CD4-positive, CD25-positive, alpha-beta regulatory T cell (primary cell): ENCODE data around the gene C12orf56. TPM values are rescaled to one million over a fixed set of nuclear protein-coding genes. Genes with fewer than 3 reads are reported as not detected.

Experiments used
- ATAC-seq, 2 donors: fragments of 150-1000 bp; cut with Tn5 transposase; one replicate each; pipeline ENCODE4 v1.10.0; 2021; ENCODE audit warnings: low read depth in 2 of 2, moderate number of reproducible peaks in 2 of 2, moderate library complexity in 1 of 2
- DNase-seq, 3 donors: peaks; one replicate each; pipeline versions ENCODE4 v3.0.0 to v3.0.0-alpha.2; 2012 to 2022; ENCODE audit warnings: mixed read lengths in 1 of 3
- H3K27ac ChIP-seq: one replicate; pipeline ENCODE4 v1.7.0; 2013; ENCODE audit warnings: mild to moderate bottlenecking, low read length; ENCODE audit not compliant: insufficient read depth, poor library complexity, severe bottlenecking
- H3K27me3 ChIP-seq: one replicate; pipeline ENCODE4 v1.7.0; 2013; ENCODE audit warnings: low read length; ENCODE audit not compliant: control insufficient read depth, insufficient read depth
- H3K36me3 ChIP-seq: one replicate; pipeline ENCODE4 v1.7.0; 2013; ENCODE audit warnings: mild to moderate bottlenecking, low read length, moderate library complexity; ENCODE audit not compliant: control insufficient read depth, insufficient read depth
- H3K4me1 ChIP-seq: 2 replicates; pipeline ENCODE4 v1.7.0; 2013; ENCODE audit warnings: mild to moderate bottlenecking, low read length; ENCODE audit not compliant: insufficient read depth, control insufficient read depth, poor library complexity, severe bottlenecking
- H3K4me3 ChIP-seq: one replicate; pipeline ENCODE4 v1.7.0; 2013; ENCODE audit warnings: low read depth, mild to moderate bottlenecking, low read length, moderate library complexity
- H3K9me3 ChIP-seq, 2 experiments: 1 replicate in 1 of 2; 2 replicates in 1 of 2; pipeline ENCODE4 v1.7.0; 2013; ENCODE audit warnings: low read length in 2 of 2, mild to moderate bottlenecking in 1 of 2, moderate library complexity in 1 of 2; ENCODE audit not compliant: control insufficient read depth in 2 of 2
- H3K27ac Mint-ChIP-seq, 3 donors: one replicate each; pipeline ENCODE4 v1.8.0; 2020 to 2022; ENCODE audit warnings: mild to moderate bottlenecking in 3 of 3, mixed read lengths in 3 of 3, moderate library complexity in 2 of 3
- H3K27me3 Mint-ChIP-seq: one replicate; pipeline ENCODE4 v1.8.0; 2022; ENCODE audit warnings: mild to moderate bottlenecking, mixed read lengths
- H3K36me3 Mint-ChIP-seq: one replicate; pipeline ENCODE4 v1.8.0; 2020; ENCODE audit warnings: mixed read lengths
- H3K4me1 Mint-ChIP-seq, 4 donors: one replicate each; pipeline ENCODE4 v1.8.0; 2020 to 2022; ENCODE audit warnings: mixed read lengths in 4 of 4, mild to moderate bottlenecking in 1 of 4
- H3K4me3 Mint-ChIP-seq, 4 donors: one replicate each; pipeline ENCODE4 v1.8.0; 2020 to 2022; ENCODE audit warnings: mild to moderate bottlenecking in 4 of 4, mixed read lengths in 4 of 4, moderate library complexity in 3 of 4
- H3K9me3 Mint-ChIP-seq, 7 donors: one replicate each; pipeline ENCODE4 v1.8.0; 2020 to 2022; ENCODE audit warnings: mixed read lengths in 7 of 7, mild to moderate bottlenecking in 3 of 7, moderate library complexity in 2 of 7
- polyA plus RNA-seq, 4 donors: library from polyadenylated mRNA; unstranded; fragments of 300-500 nt; fragmentation: Illumina TruSeq; gene quantifications; one replicate each; pipeline ENCODE4 v1.2.3, GENCODE V29; 2021
- total RNA-seq: library from RNA; stranded (reverse); gene quantifications from one replicate; pipeline ENCODE4 v1.2.3, GENCODE V29; 2022

The C12orf56 gene
- total and polyA plus RNA-seq, 5 donors from 2014 or later = 0.15 TPM; not detected in 4

DNA sequence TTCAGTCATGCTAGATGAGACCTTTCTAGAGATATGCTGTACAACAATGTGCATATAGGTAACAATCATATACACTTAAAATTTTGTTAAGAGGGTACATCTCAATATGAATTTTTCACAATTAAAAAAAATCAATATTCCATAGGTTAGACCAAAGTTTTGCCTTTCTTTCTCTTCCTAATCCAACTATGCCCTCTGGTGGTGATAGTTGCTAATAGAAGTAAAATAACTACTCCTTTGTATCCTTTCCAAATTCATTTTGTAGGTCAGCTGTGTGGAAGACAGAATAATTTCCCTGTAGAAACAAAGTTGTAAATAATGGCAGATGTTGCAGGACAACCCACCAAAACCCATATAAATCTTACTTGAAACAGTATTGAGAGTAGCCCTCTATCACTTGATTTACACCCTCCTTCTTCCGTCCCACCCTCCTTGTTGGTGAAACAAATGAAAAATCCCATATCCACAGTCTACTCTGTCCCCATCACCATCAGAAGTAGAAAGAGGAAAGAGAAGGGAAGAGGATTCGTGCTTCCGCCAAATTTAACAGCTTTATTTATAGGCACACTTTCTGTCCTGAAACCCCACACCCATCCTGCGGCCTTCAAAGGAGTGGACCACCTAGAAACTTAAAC, 134.3 kb downstream of the C12orf56 start:
- Histone ChIP-seq H3K27me3 (no peaks in the 10 kb centered on the region), H3K4me3 (no peak overlapping the region), H3K27ac (no peak overlapping the region), H3K9me3 (no peaks in the 10 kb centered on the region), H3K4me1 (no peaks in the 10 kb centered on the region), H3K36me3 (no peaks in the 10 kb centered on the region)
- peak in 2 of 3 donors; percentile 55 to 57 for DNase-seq
- H3K27me3 Mint-ChIP-seq = peaks cover 4% of the 10 kb centered on the region
- peaks cover 0 to 2% (median 0%) of the 10 kb centered on the region in 4 donors for H3K4me1 Mint-ChIP-seq
- H3K36me3 Mint-ChIP-seq = no peaks in the 10 kb centered on the region
- no peak overlapping the region for H3K4me3 Mint-ChIP-seq
- no peak overlapping the region for H3K27ac Mint-ChIP-seq
- H3K9me3 Mint-ChIP-seq = no peaks in the 10 kb centered on the region
- ATAC-seq = no peak

- Histone ChIP-seq H3K27me3 (no peaks in the 10 kb centered on the region), H3K36me3 (no peaks in the 10 kb centered on the region), H3K4me3 (no peak overlapping the region), H3K27ac (no peak overlapping the region), H3K9me3 (no peaks in the 10 kb centered on the region), H3K4me1 (no peaks in the 10 kb centered on the region)
- no peaks in the 10 kb centered on the region for H3K36me3 Mint-ChIP-seq
- ATAC-seq (no peak), DNase-seq (no peak)
- peaks cover 0 to 2% (median 0%) of the 10 kb centered on the region in 4 donors for H3K4me1 Mint-ChIP-seq
- H3K9me3 Mint-ChIP-seq = no peaks in the 10 kb centered on the region
- H3K27me3 Mint-ChIP-seq = peaks cover 4% of the 10 kb centered on the region
- no peak overlapping the region for H3K4me3 Mint-ChIP-seq
- H3K27ac Mint-ChIP-seq = no peak overlapping the region
Observed at GRCh38 chr12:64255249-64255648, 135.3 kb downstream of the C12orf56 start.

GRCh38 chr12:64253356-64253755, 137.2 kb downstream of the C12orf56 start:
- no peaks in the 10 kb centered on the region for H3K36me3 Mint-ChIP-seq
- Histone ChIP-seq H3K36me3 (no peaks in the 10 kb centered on the region), H3K4me3 (no peak overlapping the region), H3K27me3 (peaks cover 2% of the 10 kb centered on the region), H3K9me3 (no peaks in the 10 kb centered on the region), H3K4me1 (no peaks in the 10 kb centered on the region), H3K27ac (no peak overlapping the region)
- DNase-seq (no peak), ATAC-seq (no peak)
- H3K9me3 Mint-ChIP-seq = no peaks in the 10 kb centered on the region
- H3K4me1 Mint-ChIP-seq = peaks cover 0 to 2% (median 0%) of the 10 kb centered on the region in 4 donors
- peaks cover 4% of the 10 kb centered on the region for H3K27me3 Mint-ChIP-seq
- H3K4me3 Mint-ChIP-seq = no peak overlapping the region
- no peak overlapping the region for H3K27ac Mint-ChIP-seq

DNA sequence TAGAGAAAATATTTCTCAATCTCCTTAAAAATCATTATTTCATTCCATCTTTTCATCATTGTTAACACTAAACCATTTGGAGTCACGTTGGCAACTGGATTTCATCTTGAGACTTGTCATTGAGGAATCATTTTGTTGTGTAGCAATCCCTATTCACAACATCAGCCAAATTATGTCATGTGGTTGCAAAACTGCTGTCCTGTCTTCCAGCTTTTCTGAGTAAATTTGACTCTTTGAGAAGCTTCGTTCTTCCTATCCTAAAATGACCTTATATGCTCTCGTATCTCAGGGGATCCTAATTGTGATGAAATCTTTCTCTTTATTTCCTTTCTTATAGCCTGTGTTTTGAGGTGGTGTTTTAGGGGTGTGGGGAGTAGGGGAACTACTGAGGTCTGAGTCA, 137.9 kb downstream of the C12orf56 start:
- Mint-ChIP-seq H3K27ac (peak overlapping the region in 2 of 3 donors; percentile 15 to 74), H3K4me1 (peaks cover 0 to 2% (median 0%) of the 10 kb centered on the region in 4 donors), H3K36me3 (no peaks in the 10 kb centered on the region), H3K4me3 (no peak overlapping the region), H3K9me3 (no peaks in the 10 kb centered on the region), H3K27me3 (peaks cover 4% of the 10 kb centered on the region)
- Histone ChIP-seq H3K27ac (no peak overlapping the region), H3K9me3 (no peaks in the 10 kb centered on the region), H3K4me1 (no peaks in the 10 kb centered on the region), H3K27me3 (peaks cover 2% of the 10 kb centered on the region), H3K36me3 (no peaks in the 10 kb centered on the region), H3K4me3 (no peak overlapping the region)
- DNase-seq (no peak), ATAC-seq (no peak)

DNA sequence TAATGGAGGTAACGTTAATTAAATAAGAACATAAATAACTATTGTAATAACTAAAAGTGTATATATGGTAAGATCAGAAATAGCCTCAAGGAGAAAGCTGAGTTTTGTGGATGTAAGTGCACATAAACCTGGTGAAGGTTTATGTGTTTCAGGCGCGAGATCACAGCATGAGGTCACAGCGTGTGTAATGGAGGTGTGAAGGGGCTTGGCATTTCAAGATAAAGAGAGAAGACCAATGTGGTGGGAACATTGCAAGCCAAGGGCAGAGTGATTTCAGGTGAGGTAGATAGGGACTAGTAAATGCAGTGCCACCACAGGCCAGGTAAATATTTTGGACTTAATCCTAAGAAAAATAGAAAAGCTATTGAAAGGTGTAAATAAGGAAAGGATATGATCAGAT, 146.7 kb downstream of the C12orf56 start:
- Histone ChIP-seq H3K4me1 (no peaks in the 10 kb centered on the region), H3K27me3 (peaks cover 3% of the 10 kb centered on the region), H3K4me3 (no peak overlapping the region), H3K27ac (no peak overlapping the region), H3K36me3 (no peaks in the 10 kb centered on the region), H3K9me3 (no peaks in the 10 kb centered on the region)
- H3K4me1 Mint-ChIP-seq = no peaks in the 10 kb centered on the region
- H3K4me3 Mint-ChIP-seq = no peak overlapping the region
- H3K27ac Mint-ChIP-seq = no peak overlapping the region
- H3K36me3 Mint-ChIP-seq = no peaks in the 10 kb centered on the region
- ATAC-seq = no peak
- peaks cover 0 to 2% (median 0%) of the 10 kb centered on the region in 7 donors for H3K9me3 Mint-ChIP-seq
- DNase-seq = no peak
- H3K27me3 Mint-ChIP-seq = peaks cover 18% of the 10 kb centered on the region

DNA sequence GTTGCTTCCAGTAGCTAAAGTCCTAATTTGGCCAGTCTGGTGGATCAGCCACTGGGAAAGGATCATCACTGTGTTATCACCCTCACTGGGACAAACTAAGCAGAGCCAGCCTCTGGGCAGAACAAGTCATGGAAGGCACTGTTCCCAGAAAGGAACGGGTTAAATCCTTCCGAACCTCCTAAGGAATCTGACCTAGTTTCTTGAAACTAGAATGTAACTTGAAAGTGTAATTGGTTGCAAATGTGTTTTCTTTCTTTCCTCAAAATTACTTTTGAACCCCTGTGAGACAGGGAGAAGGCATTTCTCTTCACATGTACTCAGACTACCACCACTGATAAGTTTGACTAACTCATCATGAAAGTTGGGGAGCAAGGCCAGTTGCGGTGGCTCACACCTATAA, 149.8 kb downstream of the C12orf56 start:
- ATAC-seq (no peak), DNase-seq (no peak)
- no peak overlapping the region for H3K27ac Mint-ChIP-seq
- Histone ChIP-seq H3K4me3 (no peak overlapping the region), H3K36me3 (no peaks in the 10 kb centered on the region), H3K4me1 (no peaks in the 10 kb centered on the region), H3K27ac (no peak overlapping the region), H3K27me3 (peaks cover 8% of the 10 kb centered on the region), H3K9me3 (no peaks in the 10 kb centered on the region)
- peaks cover 0 to 2% (median 0%) of the 10 kb centered on the region in 4 donors for H3K4me1 Mint-ChIP-seq
- peaks cover 0 to 2% (median 0%) of the 10 kb centered on the region in 7 donors for H3K9me3 Mint-ChIP-seq
- peaks cover 23% of the 10 kb centered on the region for H3K27me3 Mint-ChIP-seq
- no peaks in the 10 kb centered on the region for H3K36me3 Mint-ChIP-seq
- no peak overlapping the region for H3K4me3 Mint-ChIP-seq

- H3K9me3 Mint-ChIP-seq = peaks cover 0 to 4% (median 0%) of the 10 kb centered on the region in 7 donors
- no peaks in the 10 kb centered on the region for H3K36me3 Mint-ChIP-seq
- DNase-seq (no peak), ATAC-seq (no peak)
- Histone ChIP-seq H3K4me3 (no peak overlapping the region), H3K4me1 (no peaks in the 10 kb centered on the region), H3K27me3 (peaks cover 10% of the 10 kb centered on the region), H3K9me3 (no peaks in the 10 kb centered on the region), H3K27ac (no peak overlapping the region), H3K36me3 (no peaks in the 10 kb centered on the region)
- H3K27me3 Mint-ChIP-seq = peaks cover 38% of the 10 kb centered on the region
- peaks cover 0 to 2% (median 0%) of the 10 kb centered on the region in 4 donors for H3K4me1 Mint-ChIP-seq
- no peak overlapping the region for H3K27ac Mint-ChIP-seq
- no peak overlapping the region for H3K4me3 Mint-ChIP-seq
Observed at GRCh38 chr12:64237382-64237781, 153.2 kb downstream of the C12orf56 start.

GRCh38 chr12:64236549-64236948, 154.0 kb downstream of the C12orf56 start:
- H3K9me3 ChIP-seq = no peaks in the 10 kb centered on the region
- H3K27me3 ChIP-seq = peaks cover 13% of the 10 kb centered on the region
- Mint-ChIP-seq H3K27me3 (peaks cover 32% of the 10 kb centered on the region), H3K9me3 (peaks cover 0 to 4% (median 0%) of the 10 kb centered on the region in 7 donors), H3K27ac (no peak overlapping the region), H3K4me3 (no peak overlapping the region), H3K36me3 (no peaks in the 10 kb centered on the region), H3K4me1 (peaks cover 0 to 2% (median 0%) of the 10 kb centered on the region in 4 donors)
- H3K4me3 ChIP-seq = no peak overlapping the region
- no peak overlapping the region for H3K27ac ChIP-seq
- H3K4me1 ChIP-seq = no peaks in the 10 kb centered on the region
- ATAC-seq (no peak), DNase-seq (no peak)
- H3K36me3 ChIP-seq = no peaks in the 10 kb centered on the region
